ENCODE measurements around the gene RIPOR2. TPM values are rescaled to one million over a fixed set of nuclear protein-coding genes. Genes with fewer than 3 reads are reported as not detected.
A peak's percentile ranks its signal among the peaks of the same experiment; 100 is the strongest.

RIPOR2 gene
- total and polyA plus RNA-seq, 2 experiments from 2014 or later, result 9.5 to 22.5 TPM

DNA sequence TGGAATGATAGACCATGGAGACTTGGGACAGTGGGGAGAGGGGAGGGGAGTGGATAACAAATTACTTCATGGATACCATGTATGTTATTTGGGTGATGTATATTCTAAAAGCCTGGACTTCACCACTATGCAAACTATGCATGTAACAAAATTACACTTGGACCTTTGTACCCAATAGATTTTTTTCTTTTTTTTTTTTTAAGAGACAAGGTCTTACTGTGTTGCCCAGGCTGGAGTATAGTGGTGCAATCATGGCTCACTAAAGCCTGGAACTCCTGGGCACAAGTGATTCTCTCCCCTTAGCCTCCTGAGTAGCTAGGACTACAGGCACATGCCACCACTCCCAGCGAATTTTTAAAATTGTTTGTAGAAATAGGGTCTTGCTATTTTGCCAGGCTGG, 45.3 kb downstream of the RIPOR2 start (continued):
- TF ChIP-seq, protein P1, sequence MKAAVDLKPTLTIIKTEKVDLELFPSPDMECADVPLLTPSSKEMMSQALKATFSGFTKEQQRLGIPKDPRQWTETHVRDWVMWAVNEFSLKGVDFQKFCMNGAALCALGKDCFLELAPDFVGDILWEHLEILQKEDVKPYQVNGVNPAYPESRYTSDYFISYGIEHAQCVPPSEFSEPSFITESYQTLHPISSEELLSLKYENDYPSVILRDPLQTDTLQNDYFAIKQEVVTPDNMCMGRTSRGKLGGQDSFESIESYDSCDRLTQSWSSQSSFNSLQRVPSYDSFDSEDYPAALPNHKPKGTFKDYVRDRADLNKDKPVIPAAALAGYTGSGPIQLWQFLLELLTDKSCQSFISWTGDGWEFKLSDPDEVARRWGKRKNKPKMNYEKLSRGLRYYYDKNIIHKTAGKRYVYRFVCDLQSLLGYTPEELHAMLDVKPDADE (IDR thresholded peaks at IDR 0.05), result no peak
- TF ChIP-seq EZH2 (IDR thresholded peaks at IDR 0.05; ENCODE audit: low read depth, unreplicated experiment), result no peak

DNA sequence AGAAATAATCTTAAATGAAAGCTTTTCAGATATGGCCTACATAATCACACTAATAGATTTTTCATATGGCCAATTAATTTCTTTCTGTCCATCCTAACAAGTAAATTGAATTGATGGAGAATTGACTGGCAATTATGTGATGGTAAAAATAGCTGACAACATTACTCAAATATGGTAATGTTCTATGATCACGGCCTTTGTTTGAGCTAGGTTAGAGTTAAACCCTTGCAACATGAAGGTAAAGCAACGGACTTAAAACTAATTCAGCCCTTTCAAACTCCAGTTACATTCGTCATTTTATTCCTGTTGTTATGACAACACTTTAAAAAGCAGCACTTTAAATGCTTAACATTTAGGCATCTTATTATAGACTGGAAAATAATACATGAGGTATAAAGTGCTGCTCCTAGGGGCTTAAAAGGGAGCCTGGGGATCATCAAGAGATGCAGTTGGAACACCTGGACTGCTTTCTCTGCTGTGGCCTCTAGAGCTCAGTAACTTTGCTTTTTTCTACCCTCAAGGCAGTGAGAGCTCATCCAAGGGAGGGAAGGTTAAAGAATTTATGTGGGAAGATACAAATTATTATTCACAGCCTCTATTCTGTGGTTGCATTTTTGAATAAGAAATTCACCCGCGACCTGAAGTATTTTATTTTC, 46.9 kb downstream of the RIPOR2 start:
- Mint-ChIP-seq H3K27me3 (ENCODE audit: insufficient read depth, low read depth, poor library complexity) (peaks cover 5% of the 10 kb centered on the region), H3K27ac (no peak overlapping the region), H3K4me1 (peaks cover 25% of the 10 kb centered on the region), H3K4me3 (no peak overlapping the region), H3K36me3 (ENCODE audit: low read depth) (no peaks in the 10 kb centered on the region), H3K9me3 (no peaks in the 10 kb centered on the region)
- no peaks in the 10 kb centered on the region for H3K9me2 ChIP-seq (ENCODE audit: insufficient read depth)
- DNase-seq (ENCODE audit: low spot score) (no peak), ATAC-seq (peak; percentile 66)
- no peaks in the 10 kb centered on the region for H3K36me3 ChIP-seq (ENCODE audit: insufficient read depth)
- H3K4me2 ChIP-seq, result no peak overlapping the region
- H3K27ac ChIP-seq (ENCODE audit: low read depth), result no peak overlapping the region
- no peak overlapping the region for H2AFZ ChIP-seq
- peaks cover 17% of the 10 kb centered on the region for H3K4me1 ChIP-seq (ENCODE audit: insufficient read depth)
- H3F3A ChIP-seq (replicated peaks; ENCODE audit: low read depth), result no peaks in the 10 kb centered on the region
- TF ChIP-seq EZH2 (IDR thresholded peaks at IDR 0.05; ENCODE audit: low read depth, unreplicated experiment), result no peak
- TF ChIP-seq, protein P2, sequence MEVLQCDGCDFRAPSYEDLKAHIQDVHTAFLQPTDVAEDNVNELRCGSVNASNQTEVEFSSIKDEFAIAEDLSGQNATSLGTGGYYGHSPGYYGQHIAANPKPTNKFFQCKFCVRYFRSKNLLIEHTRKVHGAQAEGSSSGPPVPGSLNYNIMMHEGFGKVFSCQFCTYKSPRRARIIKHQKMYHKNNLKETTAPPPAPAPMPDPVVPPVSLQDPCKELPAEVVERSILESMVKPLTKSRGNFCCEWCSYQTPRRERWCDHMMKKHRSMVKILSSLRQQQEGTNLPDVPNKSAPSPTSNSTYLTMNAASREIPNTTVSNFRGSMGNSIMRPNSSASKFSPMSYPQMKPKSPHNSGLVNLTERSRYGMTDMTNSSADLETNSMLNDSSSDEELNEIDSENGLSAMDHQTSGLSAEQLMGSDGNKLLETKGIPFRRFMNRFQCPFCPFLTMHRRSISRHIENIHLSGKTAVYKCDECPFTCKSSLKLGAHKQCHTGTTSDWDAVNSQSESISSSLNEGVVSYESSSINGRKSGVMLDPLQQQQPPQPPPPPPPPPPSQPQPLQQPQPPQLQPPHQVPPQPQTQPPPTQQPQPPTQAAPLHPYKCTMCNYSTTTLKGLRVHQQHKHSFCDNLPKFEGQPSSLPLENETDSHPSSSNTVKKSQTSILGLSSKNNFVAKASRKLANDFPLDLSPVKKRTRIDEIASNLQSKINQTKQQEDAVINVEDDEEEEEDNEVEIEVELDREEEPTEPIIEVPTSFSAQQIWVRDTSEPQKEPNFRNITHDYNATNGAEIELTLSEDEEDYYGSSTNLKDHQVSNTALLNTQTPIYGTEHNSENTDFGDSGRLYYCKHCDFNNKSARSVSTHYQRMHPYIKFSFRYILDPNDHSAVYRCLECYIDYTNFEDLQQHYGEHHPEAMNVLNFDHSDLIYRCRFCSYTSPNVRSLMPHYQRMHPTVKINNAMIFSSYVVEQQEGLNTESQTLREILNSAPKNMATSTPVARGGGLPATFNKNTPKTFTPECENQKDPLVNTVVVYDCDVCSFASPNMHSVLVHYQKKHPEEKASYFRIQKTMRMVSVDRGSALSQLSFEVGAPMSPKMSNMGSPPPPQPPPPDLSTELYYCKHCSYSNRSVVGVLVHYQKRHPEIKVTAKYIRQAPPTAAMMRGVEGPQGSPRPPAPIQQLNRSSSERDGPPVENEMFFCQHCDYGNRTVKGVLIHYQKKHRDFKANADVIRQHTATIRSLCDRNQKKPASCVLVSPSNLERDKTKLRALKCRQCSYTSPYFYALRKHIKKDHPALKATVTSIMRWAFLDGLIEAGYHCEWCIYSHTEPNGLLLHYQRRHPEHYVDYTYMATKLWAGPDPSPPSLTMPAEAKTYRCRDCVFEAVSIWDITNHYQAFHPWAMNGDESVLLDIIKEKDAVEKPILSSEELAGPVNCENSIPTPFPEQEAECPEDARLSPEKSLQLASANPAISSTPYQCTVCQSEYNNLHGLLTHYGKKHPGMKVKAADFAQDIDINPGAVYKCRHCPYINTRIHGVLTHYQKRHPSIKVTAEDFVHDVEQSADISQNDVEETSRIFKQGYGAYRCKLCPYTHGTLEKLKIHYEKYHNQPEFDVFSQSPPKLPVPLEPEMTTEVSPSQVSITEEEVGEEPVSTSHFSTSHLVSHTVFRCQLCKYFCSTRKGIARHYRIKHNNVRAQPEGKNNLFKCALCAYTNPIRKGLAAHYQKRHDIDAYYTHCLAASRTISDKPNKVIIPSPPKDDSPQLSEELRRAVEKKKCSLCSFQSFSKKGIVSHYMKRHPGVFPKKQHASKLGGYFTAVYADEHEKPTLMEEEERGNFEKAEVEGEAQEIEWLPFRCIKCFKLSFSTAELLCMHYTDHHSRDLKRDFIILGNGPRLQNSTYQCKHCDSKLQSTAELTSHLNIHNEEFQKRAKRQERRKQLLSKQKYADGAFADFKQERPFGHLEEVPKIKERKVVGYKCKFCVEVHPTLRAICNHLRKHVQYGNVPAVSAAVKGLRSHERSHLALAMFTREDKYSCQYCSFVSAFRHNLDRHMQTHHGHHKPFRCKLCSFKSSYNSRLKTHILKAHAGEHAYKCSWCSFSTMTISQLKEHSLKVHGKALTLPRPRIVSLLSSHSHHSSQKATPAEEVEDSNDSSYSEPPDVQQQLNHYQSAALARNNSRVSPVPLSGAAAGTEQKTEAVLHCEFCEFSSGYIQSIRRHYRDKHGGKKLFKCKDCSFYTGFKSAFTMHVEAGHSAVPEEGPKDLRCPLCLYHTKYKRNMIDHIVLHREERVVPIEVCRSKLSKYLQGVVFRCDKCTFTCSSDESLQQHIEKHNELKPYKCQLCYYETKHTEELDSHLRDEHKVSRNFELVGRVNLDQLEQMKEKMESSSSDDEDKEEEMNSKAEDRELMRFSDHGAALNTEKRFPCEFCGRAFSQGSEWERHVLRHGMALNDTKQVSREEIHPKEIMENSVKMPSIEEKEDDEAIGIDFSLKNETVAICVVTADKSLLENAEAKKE (CRISPR knock-in tag; IDR thresholded peaks at IDR 0.05), result no peak
- TF ChIP-seq, protein P3, sequence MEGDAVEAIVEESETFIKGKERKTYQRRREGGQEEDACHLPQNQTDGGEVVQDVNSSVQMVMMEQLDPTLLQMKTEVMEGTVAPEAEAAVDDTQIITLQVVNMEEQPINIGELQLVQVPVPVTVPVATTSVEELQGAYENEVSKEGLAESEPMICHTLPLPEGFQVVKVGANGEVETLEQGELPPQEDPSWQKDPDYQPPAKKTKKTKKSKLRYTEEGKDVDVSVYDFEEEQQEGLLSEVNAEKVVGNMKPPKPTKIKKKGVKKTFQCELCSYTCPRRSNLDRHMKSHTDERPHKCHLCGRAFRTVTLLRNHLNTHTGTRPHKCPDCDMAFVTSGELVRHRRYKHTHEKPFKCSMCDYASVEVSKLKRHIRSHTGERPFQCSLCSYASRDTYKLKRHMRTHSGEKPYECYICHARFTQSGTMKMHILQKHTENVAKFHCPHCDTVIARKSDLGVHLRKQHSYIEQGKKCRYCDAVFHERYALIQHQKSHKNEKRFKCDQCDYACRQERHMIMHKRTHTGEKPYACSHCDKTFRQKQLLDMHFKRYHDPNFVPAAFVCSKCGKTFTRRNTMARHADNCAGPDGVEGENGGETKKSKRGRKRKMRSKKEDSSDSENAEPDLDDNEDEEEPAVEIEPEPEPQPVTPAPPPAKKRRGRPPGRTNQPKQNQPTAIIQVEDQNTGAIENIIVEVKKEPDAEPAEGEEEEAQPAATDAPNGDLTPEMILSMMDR (conservative IDR thresholded peaks at IDR 0.05; ENCODE audit: low read depth in 2 of 2), result no peak
- TF ChIP-seq ZNF114 (CRISPR knock-in tag; IDR thresholded peaks at IDR 0.05), result no peak
- TF ChIP-seq, protein P1 (IDR thresholded peaks at IDR 0.05), result no peak
- TF ChIP-seq EZH2phosphoT487 (IDR thresholded peaks at IDR 0.05; ENCODE audit: unreplicated experiment), result no peak
- no peak for TF ChIP-seq NANOG (IDR thresholded peaks at IDR 0.05; ENCODE audit: borderline replicate concordance)
- no peaks in the 10 kb centered on the region for H3K27me3 ChIP-seq (ENCODE audit: insufficient read depth)
- no peaks in the 10 kb centered on the region for H4K20me1 ChIP-seq (replicated peaks; ENCODE audit: insufficient read depth)
- H3K4me3 ChIP-seq, result no peak overlapping the region
- H3K79me2 ChIP-seq (replicated peaks; ENCODE audit: insufficient read depth), result no peaks in the 10 kb centered on the region

Measured in GM23338 (cell line).